ENCODE data around the gene MGMT.

DNA sequence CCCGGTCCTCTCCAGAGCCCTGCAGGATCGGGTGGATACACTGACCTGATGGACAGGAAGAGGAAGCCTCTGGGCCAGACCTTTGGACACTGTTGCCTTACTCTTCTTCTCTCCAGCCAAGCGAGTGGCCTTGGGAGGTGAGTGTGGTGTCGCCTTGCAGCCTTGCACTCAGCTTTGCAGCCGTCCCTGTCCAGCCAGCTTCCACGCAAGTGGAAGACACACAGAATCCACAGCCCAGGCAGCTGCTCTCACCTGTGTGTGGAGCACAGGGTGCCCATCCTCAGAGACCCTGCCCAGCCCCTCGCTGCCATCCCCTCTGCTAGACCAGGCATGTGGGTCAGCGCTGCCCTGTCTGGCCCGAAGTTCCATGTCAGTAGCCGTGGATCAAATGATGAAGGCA lies 258.0 kb downstream of the MGMT start:
- no peak for TF ChIP-seq NFE2L2 (IDR thresholded peaks at IDR 0.05; ENCODE audit: low read depth, low read length)
- TF ChIP-seq, protein P1, sequence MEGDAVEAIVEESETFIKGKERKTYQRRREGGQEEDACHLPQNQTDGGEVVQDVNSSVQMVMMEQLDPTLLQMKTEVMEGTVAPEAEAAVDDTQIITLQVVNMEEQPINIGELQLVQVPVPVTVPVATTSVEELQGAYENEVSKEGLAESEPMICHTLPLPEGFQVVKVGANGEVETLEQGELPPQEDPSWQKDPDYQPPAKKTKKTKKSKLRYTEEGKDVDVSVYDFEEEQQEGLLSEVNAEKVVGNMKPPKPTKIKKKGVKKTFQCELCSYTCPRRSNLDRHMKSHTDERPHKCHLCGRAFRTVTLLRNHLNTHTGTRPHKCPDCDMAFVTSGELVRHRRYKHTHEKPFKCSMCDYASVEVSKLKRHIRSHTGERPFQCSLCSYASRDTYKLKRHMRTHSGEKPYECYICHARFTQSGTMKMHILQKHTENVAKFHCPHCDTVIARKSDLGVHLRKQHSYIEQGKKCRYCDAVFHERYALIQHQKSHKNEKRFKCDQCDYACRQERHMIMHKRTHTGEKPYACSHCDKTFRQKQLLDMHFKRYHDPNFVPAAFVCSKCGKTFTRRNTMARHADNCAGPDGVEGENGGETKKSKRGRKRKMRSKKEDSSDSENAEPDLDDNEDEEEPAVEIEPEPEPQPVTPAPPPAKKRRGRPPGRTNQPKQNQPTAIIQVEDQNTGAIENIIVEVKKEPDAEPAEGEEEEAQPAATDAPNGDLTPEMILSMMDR (conservative IDR thresholded peaks at IDR 0.05; ENCODE audit: low read depth, low read length): no peak
- no peak for TF ChIP-seq POLR2A (IDR thresholded peaks at IDR 0.05; ENCODE audit: low read depth, low read length)
- TF ChIP-seq, protein P2, sequence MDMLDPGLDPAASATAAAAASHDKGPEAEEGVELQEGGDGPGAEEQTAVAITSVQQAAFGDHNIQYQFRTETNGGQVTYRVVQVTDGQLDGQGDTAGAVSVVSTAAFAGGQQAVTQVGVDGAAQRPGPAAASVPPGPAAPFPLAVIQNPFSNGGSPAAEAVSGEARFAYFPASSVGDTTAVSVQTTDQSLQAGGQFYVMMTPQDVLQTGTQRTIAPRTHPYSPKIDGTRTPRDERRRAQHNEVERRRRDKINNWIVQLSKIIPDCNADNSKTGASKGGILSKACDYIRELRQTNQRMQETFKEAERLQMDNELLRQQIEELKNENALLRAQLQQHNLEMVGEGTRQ (IDR thresholded peaks at IDR 0.05; ENCODE audit: low read depth, low read length): no peak
- TF ChIP-seq, protein P3, sequence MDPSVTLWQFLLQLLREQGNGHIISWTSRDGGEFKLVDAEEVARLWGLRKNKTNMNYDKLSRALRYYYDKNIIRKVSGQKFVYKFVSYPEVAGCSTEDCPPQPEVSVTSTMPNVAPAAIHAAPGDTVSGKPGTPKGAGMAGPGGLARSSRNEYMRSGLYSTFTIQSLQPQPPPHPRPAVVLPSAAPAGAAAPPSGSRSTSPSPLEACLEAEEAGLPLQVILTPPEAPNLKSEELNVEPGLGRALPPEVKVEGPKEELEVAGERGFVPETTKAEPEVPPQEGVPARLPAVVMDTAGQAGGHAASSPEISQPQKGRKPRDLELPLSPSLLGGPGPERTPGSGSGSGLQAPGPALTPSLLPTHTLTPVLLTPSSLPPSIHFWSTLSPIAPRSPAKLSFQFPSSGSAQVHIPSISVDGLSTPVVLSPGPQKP (IDR thresholded peaks at IDR 0.05; ENCODE audit: borderline replicate concordance, low read depth, low read length): no peak
- TF ChIP-seq RFX5 (IDR thresholded peaks at IDR 0.05; ENCODE audit: low read depth, low read length): no peak
- TF ChIP-seq MAFK (IDR thresholded peaks at IDR 0.05; ENCODE audit: low read depth, low read length): no peak
- TF ChIP-seq RAD21 (IDR thresholded peaks at IDR 0.05; ENCODE audit: low read length): no peak

Measured in IMR-90 (cell line).